ENCODE results near the gene CRYBB1.

The CRYBB1 gene

DNA sequence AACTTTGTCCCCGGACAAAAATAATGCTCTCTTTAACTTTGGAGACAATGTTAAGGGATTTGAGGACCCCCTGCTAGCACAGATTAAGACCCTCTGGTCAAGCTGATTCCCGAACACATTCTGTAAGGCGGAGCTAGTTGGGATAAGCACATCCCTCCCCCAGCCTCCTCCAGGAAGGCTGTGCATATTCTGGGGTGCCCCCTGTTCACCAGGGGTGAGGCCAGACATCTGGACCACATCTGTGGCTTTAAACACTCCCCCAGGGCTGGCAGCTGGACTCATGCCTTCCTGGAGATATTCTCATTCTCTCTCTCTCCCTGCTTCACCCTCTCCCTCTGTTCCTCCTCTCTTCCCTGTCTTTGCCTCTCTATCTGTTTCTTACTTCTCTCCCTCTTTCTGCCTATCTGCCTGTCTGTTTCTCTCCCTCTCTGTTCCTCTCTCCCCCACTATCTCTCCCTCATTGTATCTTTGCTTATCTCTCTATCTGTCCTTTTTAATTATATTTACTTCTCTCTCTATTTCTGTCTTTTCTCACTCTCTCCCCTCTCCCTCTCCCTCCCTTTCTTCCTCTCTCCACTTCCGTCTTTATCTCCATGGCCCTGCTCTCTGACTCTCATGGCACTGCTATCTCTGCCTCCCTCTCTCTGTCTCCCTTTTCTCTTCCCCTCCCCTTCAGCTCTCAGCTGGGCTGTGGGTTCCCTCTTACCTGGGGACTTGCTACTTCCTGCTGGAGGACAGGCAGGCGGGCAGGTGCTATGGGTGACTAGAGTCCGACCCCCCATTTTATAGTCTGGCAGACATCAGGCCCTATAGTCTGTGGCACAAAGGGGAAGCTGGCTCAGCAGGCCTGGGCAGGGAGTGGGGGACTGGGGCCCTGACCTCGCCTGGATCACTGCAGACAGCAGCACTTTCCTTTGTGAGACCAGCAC is at the start of gene CRYBB1:
Gene CRYBB1, minus strand, starts transcription at position 757 of the 929 bp plus-strand sequence. CDS start 1,708 bp downstream, outside the sequence.
- DNase-seq (ENCODE audit: low read depth): no peak

- no peak for DNase-seq (ENCODE audit: low read depth)
These were observed 49.3 kb upstream of the CRYBB1 start for GRCh38 chr22:26667140-26667539.

- no peak for DNase-seq (ENCODE audit: low read depth)
These were observed 48.0 kb upstream of the CRYBB1 start for GRCh38 chr22:26665813-26666231.

GRCh38 chr22:26663374-26663923 is 45.6 kb upstream of the CRYBB1 start:
- DNase-seq (ENCODE audit: low read depth): no peak

GRCh38 chr22:26662160-26662559 is 44.3 kb upstream of the CRYBB1 start:
- DNase-seq (ENCODE audit: low read depth): no peak

DNA sequence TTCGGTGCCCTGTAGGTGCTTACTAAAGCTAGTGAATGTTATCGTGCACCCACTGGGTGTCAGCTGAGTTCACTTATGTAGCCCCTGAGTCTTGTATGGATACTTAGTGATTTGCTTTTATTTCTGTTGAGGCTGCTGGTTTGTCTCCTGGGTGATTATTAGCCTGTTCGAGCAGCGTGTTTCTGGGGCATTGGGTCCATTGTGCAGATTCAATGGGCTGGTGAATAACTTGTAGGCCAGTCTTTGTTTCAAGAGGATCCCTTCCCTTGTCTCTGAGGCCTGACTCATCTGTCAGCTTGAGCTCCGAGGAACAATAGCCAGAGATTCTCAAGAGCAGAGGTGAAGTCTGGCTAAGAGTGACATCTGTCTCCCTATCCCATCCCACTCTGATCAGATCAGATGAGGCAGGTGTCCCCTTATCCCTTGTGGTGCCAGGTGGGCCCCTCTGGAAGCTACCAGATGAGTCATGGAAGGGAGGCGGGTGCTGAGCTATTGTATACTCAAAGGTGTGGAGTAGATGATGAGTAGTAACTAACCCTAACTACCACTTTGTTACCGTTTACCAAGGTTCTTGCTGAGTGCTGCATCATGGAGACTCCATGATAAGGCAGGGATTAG is 43.2 kb upstream of the CRYBB1 start:
- no peak for DNase-seq (ENCODE audit: low read depth)

- no peak for DNase-seq (ENCODE audit: low read depth)
These were observed 42.5 kb upstream of the CRYBB1 start for GRCh38 chr22:26660356-26660755.

DNA sequence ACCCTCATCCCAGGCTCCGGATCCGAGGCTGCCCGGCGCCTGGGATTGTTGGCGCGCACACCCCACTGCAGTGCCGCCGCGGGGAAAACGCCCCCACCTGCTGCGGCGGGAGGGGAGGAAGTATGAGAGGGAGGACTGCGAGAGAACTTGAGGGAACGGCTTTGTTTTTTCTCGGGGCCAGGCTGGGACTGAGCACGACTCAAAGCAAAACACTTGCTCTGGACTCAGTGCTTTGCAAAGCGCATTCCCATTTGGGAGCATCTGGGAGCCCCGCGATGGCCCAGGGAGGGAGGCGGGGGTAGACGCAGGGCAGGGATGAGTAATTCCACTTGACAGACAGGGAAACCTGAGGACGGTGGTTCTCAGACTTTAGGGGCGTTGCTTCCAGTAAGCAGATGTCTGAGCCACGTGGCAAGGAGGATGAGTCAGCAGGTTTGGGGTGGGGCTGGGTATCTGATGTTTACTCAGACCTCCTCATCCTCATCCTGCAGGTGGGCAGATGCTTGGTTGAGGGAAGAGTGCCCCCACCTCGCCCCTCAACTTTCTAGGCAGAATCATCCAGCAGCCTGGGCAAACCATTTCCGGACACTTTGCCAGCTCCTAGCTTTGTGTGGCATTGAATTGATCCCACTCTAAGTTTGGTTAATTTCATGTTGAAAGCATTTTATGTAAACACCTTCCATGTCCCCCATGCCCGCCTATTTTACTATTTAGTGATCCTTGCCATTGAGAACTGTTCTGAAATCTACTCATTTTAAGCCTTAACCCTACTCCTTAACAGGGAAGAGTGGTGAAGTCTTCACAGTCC is 41.0 kb upstream of the CRYBB1 start:
- DNase-seq (ENCODE audit: low read depth): peak; percentile 76

DNA sequence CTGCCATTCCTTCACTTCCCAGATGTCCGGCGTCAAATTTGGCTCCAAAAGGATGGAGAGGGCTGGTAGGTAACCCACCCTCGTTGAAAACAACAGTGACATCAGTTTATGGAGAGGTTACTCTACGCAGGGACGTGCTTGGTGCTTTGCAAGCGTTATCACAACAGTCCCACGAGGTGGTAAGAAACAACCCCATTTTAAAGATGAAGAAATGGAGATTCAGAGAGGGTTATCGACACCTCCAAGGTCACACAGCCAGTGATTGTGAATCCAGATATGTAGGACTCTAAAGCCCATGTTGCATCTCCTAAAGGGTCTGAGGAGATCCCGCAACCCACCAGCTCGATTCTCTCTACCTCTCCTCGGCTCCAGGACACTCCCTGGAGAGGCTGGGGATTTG is 40.3 kb upstream of the CRYBB1 start:
- DNase-seq (ENCODE audit: low read depth): no peak

DNA sequence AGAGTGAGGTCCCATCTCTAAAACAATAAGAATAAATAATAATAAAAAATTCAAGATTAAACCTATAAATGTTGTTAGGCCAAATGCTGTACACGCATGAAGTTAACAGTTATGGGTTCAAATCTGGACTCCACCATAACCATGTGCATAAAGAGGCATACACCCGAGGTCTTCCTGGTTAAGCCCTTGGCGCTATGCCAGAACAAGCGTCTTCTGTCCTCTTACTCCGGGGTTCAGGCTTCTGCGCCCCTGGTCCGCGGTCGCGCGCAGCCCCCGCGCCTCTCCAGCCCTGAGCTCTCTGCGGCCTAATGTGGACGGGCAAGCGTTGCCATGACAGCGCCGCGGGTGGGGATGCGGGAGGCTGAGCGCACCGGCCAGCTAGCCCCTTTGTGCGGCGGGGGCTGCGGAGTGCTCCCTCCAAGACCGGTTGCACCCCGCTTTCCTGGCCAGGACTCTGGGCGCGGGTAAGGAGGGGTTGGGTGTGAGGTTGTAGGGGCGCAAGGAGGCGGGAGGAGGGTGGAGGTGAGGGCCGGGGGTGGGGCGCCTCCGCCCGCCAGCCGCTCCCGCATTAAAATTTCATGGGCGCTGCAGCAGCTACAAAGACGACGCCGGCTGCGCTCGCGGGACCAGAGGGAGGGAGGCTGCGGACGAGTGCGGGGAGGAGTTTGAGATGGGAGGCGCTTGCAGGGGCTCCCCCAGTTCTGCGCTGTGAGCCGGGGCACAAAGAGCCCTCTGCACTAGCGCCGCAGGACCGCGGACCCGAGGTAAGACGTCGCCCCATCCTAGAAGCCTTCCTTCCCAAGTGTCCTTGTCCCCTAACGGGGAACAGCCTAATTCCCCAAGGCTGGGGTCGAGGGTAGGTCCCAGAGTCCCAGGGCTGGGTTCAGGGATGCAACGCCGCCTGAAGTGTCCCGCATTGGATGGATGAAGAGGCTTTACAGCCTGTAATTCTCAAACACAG is 39.3 kb upstream of the CRYBB1 start, which contains the start of gene MIAT:
Gene MIAT, plus strand, starts transcription at position 698 of the 961 bp plus-strand sequence.
- DNase-seq (ENCODE audit: low read depth): peak; percentile 59

GRCh38 chr22:26651815-26652214 is 34.0 kb upstream of the CRYBB1 start:
- DNase-seq (ENCODE audit: low read depth): no peak

DNA sequence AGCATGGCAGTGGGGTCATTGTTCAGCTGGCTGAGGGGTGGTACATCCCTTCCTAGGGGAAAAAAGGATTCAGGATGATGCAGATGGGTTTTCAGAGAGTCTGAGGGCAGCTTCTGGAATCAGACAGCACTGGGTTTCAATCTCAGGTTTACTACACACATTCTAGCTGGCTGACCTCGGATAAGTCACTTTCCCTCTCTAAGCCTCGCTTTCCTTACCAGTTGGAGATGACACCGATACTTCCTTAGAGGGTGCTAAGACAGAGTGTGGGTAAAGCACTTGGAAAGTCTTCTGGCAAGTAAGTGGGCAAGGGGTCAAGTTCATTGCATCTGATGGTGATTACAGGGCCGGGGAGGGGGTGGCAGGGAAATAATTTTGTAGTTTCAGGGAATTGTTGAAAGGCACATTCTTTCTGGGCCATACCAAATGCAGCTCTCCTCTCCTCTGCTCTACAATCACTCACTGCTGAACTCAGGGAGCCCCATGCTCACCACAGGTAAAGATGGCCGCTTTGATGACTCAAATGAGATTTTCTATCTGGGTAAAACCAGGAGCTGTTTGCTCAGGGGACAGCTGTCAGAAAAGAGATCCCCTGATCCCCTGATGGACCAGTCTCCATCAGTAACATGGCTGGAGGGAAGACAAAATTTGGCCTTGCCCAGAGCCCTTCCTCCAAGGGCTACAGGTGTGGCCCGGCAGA is 33.0 kb upstream of the CRYBB1 start:
- DNase-seq (ENCODE audit: low read depth): no peak

DNA sequence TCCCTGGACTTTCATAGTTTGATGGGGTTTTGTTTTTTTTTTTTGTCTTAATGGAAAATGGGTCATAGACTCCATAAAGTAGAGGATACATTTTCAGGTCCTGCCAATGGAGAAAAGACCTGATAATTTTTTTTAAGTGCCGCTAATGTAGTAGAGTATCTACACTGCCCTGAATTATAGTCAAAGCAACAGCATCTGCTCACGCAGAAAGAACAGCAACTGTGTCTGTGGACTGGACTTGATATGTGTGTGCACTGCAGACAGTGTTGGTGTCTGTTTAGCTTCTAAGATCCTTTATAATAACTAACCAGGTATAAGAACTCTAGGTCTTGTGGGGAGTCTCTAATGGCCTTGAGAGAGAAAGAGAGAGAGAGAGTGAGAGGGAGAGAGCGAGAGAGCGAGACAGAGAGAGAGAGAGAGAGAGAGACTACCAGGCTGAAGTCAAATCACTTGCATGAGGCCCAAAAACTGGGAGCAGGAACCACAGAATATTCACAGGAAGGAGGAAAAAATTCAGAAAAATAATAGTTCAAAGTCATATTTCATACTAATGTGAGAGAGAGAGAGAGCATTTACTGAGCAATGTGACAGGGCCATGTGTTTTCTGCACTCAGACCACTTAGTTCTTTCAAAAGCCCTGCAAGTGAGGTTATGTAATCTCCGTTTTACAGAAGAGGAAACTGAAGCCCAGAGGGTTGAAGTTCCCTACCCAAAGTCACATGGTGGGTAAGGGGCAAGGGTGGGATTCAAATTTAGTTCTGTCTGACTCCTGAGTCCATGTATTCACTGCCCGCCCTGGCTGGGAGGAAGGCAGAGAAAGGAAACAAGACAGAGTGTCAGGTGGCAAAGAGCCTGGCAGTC is 30.9 kb upstream of the CRYBB1 start:
- DNase-seq (ENCODE audit: low read depth): no peak

DNA sequence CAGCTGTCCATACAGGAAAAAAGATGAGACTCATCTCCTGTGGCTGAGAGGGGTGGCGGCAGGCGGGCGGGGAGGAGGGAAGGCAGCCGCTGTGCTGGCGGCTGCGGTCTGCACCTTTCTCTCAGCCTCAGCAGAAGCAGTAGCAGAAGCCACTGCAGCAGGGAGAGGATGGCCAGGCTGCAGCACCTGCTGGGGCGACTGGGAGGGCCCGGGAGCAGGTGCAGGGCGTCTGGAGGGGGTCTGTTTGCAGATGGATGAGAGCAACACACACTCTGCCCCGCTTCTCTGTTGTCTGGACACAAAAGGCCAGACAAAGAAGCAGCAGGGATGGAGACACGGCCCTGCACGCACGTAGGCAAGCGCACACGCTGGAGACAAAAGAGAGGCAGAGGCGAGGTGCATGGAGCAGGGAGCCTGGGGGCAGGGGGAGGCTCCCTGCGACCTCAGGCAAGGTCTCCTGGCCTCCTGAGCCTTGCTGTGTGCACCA is 30.2 kb upstream of the CRYBB1 start:
- DNase-seq (ENCODE audit: low read depth): no peak

DNA sequence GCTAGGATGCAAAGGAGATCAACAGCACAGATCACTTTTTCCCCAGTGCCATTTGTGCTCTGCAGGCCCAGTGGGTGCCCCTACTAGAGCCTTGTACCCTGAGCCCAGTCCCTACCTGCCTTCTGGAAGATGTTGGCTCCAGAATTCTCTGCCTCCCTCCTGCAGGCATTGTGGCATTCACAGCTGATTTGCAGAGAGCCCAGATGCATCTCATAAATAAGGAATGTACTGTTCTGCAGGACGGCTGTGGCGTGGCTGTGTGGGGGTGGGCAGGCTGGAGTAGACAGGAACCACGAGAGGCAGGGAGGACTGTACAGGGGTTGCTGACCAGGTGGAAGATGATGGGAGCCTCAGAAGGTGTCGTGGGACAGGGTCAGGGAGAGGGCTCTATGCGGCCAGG is 28.3 kb upstream of the CRYBB1 start:
- DNase-seq (ENCODE audit: low read depth): no peak

GRCh38 chr22:26643418-26644100 is 25.7 kb upstream of the CRYBB1 start:
- no peak for DNase-seq (ENCODE audit: low read depth)

- DNase-seq (ENCODE audit: low read depth): peak; percentile 81
These were observed 24.9 kb upstream of the CRYBB1 start for GRCh38 chr22:26642465-26643417.
